ENCODE results near the gene AARS2.

DNA sequence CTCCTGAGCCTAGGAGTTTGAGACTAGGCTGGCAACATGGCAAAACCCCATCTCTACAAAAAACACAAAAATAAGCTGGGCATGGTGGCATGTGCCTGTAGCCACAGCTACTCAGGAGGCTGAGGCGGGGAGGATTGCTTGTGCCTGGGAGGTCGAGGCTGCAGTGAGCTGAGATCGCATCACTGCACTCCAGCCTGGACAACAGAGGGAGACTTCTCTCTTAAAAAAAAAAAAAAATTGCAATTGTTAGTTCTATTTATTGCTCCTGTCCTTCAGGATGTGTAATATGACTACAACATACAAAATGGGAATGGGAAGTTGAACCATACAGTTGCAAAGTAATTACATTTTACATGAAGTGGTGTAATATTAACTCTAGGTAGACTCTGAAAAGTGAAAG lies 8.1 kb upstream of the AARS2 start:
- TF ChIP-seq GATA3 (IDR thresholded peaks at IDR 0.05; ENCODE audit: low read depth, low read length) = no peak
- TF ChIP-seq GATA2 (IDR thresholded peaks at IDR 0.05; ENCODE audit: low read depth, low read length) = no peak

All from SH-SY5Y (cell line).